GM12864 (cell line): Measurements from ENCODE around the gene MLPH.

Experiments
- DNase-seq: peaks from one replicate; pipeline ENCODE4 v3.0.0-alpha.2; 2011; ENCODE audit warnings: low read depth
- H3K4me3 ChIP-seq: 2 replicates; pipeline ENCODE4 v1.5.1; 2011; ENCODE audit warnings: mild to moderate bottlenecking, low read depth, low read length, control low read depth
- CTCF ChIP-seq: IDR thresholded peaks from 2 replicates; pipeline ENCODE4 v1.5.1; 2011; ENCODE audit warnings: low read depth, mild to moderate bottlenecking, moderate library complexity, low read length, control low read depth, inconsistent platforms; ENCODE audit errors: missing control alignments

MLPH gene

GRCh38 chr2:237515621-237516275 lies 28.7 kb downstream of the MLPH start:
- H3K4me3 ChIP-seq = no peak overlapping the region
- TF ChIP-seq CTCF = no peak
- DNase-seq = no peak

- TF ChIP-seq CTCF = no peak
- DNase-seq = no peak
- H3K4me3 ChIP-seq = no peak overlapping the region
These were observed 30.1 kb downstream of the MLPH start for GRCh38 chr2:237517163-237517562.

- TF ChIP-seq CTCF = no peak
- DNase-seq = no peak
- H3K4me3 ChIP-seq = no peak overlapping the region
These were observed 30.9 kb downstream of the MLPH start for GRCh38 chr2:237517990-237518389.

GRCh38 chr2:237519506-237520245 lies 32.6 kb downstream of the MLPH start:
- no peak for TF ChIP-seq CTCF
- H3K4me3 ChIP-seq = no peak overlapping the region

GRCh38 chr2:237520290-237520689 lies 33.2 kb downstream of the MLPH start:
- no peak overlapping the region for H3K4me3 ChIP-seq
- no peak for TF ChIP-seq CTCF
- DNase-seq = no peak

More at GRCh38 chr2:237519506-237520245, 32.6 kb downstream of the MLPH start:
- DNase-seq = no peak

- no peak overlapping the region for H3K4me3 ChIP-seq
- TF ChIP-seq CTCF = no peak
These were observed 37.6 kb downstream of the MLPH start for GRCh38 chr2:237524631-237525030.

More at GRCh38 chr2:237524631-237525030, 37.6 kb downstream of the MLPH start:
- DNase-seq = no peak
